Mesenchymal stem cell (in vitro differentiated cells and primary cell): ENCODE measurements around the gene GHR.

Experiments used
- DNase-seq: peaks from one replicate; pipeline ENCODE4 v3.0.0-alpha.2; 2013
- H2AFZ ChIP-seq: one replicate; pipeline ENCODE4 v1.6.1; 2013; ENCODE audit warnings: low read depth, mild to moderate bottlenecking, control low read depth, inconsistent platforms, low read length, moderate library complexity
- H2AK5ac ChIP-seq: 2 replicates; pipeline ENCODE4 v1.6.1; 2013; ENCODE audit warnings: low read length, moderate library complexity, mild to moderate bottlenecking, inconsistent platforms; ENCODE audit not compliant: severe bottlenecking
- H2BK120ac ChIP-seq: one replicate; pipeline ENCODE4 v1.6.1; 2013; ENCODE audit warnings: low read depth, mild to moderate bottlenecking, inconsistent platforms, low read length, moderate library complexity
- H2BK12ac ChIP-seq, 2 experiments: one replicate each; pipeline ENCODE4 v1.6.1; 2013; ENCODE audit warnings: inconsistent platforms in 2 of 2, low read length in 2 of 2, mild to moderate bottlenecking in 2 of 2, moderate library complexity in 2 of 2, control low read depth in 1 of 2
- H2BK15ac ChIP-seq: one replicate; pipeline ENCODE4 v1.6.1; 2013; ENCODE audit warnings: mild to moderate bottlenecking, low read depth, inconsistent platforms; ENCODE audit not compliant: poor library complexity, severe bottlenecking
- H2BK5ac ChIP-seq: 2 replicates; pipeline ENCODE4 v1.6.1; 2013; ENCODE audit warnings: low read depth, mild to moderate bottlenecking, low read length, control low read depth, inconsistent platforms; ENCODE audit not compliant: poor library complexity, severe bottlenecking
- H3K14ac ChIP-seq, 2 experiments: one replicate each; pipeline ENCODE4 v1.6.1; 2013; ENCODE audit warnings: inconsistent platforms in 2 of 2, low read length in 2 of 2, control low read depth in 1 of 2, mild to moderate bottlenecking in 1 of 2, moderate library complexity in 1 of 2
- H3K18ac ChIP-seq, 2 experiments: one replicate each; pipeline ENCODE4 v1.6.1; 2013; ENCODE audit warnings: inconsistent platforms in 2 of 2, low read length in 2 of 2, control low read depth in 1 of 2, low read depth in 1 of 2, mild to moderate bottlenecking in 1 of 2
- H3K23ac ChIP-seq, 2 experiments: one replicate each; pipeline ENCODE4 v1.6.1; 2013; ENCODE audit warnings: inconsistent platforms in 2 of 2, low read length in 2 of 2, mild to moderate bottlenecking in 2 of 2, moderate library complexity in 2 of 2, control low read depth in 1 of 2
- H3K27ac ChIP-seq: 2 replicates; pipeline ENCODE4 v1.5.1; 2013; ENCODE audit warnings: mild to moderate bottlenecking, moderate library complexity, low read length, control low read depth, inconsistent platforms; ENCODE audit not compliant: poor library complexity, severe bottlenecking
- H3K27me3 ChIP-seq, 2 experiments: 2 replicates each; pipeline versions ENCODE4 v1.6.1 to v1.7.0; 2013; ENCODE audit warnings: low read length in 2 of 2, mild to moderate bottlenecking in 2 of 2, moderate library complexity in 2 of 2, control low read depth in 1 of 2, inconsistent platforms in 1 of 2; ENCODE audit not compliant: control insufficient read depth in 1 of 2, insufficient read depth in 1 of 2
- H3K36me3 ChIP-seq, 2 experiments: 2 replicates each; pipeline versions ENCODE4 v1.6.1 to v1.7.0; 2013; ENCODE audit warnings: low read length in 2 of 2, control low read depth in 1 of 2, inconsistent platforms in 1 of 2, low read depth in 1 of 2, mild to moderate bottlenecking in 1 of 2; ENCODE audit not compliant: insufficient read depth in 2 of 2, control insufficient read depth in 1 of 2
- H3K4ac ChIP-seq, 2 experiments: one replicate each; pipeline ENCODE4 v1.6.1; 2013; ENCODE audit warnings: inconsistent platforms in 2 of 2, low read length in 2 of 2, mild to moderate bottlenecking in 2 of 2, moderate library complexity in 2 of 2, control low read depth in 1 of 2, low read depth in 1 of 2
- H3K4me1 ChIP-seq: 2 replicates; pipeline ENCODE4 v1.6.1; 2013; ENCODE audit warnings: low read depth, low read length, control low read depth; ENCODE audit not compliant: control insufficient read depth, insufficient read depth
- H3K4me2 ChIP-seq: 2 replicates; pipeline ENCODE4 v1.6.1; 2013; ENCODE audit warnings: low read length, mild to moderate bottlenecking, inconsistent platforms; ENCODE audit not compliant: poor library complexity, severe bottlenecking
- H3K4me3 ChIP-seq, 2 experiments: 2 replicates each; pipeline versions ENCODE4 v1.5.1 to v1.7.0; 2013; ENCODE audit warnings: low read length in 2 of 2, mild to moderate bottlenecking in 2 of 2, control low read depth in 1 of 2, low read depth in 1 of 2; ENCODE audit not compliant: insufficient read depth in 1 of 2
- H3K79me1 ChIP-seq: replicated peaks from 2 replicates; pipeline ENCODE4 v1.6.1; 2013; ENCODE audit warnings: mild to moderate bottlenecking, control low read depth, low read length, inconsistent platforms; ENCODE audit not compliant: poor library complexity, severe bottlenecking
- H3K9ac ChIP-seq: 2 replicates; pipeline ENCODE4 v1.7.0; 2013; ENCODE audit warnings: mild to moderate bottlenecking, low read length, moderate library complexity
- H3K9me3 ChIP-seq: 2 replicates; pipeline ENCODE4 v1.7.0; 2013; ENCODE audit warnings: mild to moderate bottlenecking, low read length; ENCODE audit not compliant: control insufficient read depth
- H4K8ac ChIP-seq: one replicate; pipeline ENCODE4 v1.6.1; 2013; ENCODE audit warnings: inconsistent platforms, mild to moderate bottlenecking, low read length, moderate library complexity
- H4K91ac ChIP-seq: one replicate; pipeline ENCODE4 v1.6.1; 2013; ENCODE audit warnings: mild to moderate bottlenecking, low read length, inconsistent platforms
- WGBS: methylation state at CpG from one replicate; pipeline ENCODE4 v1.1.7; 2013; ENCODE audit warnings: mixed read lengths; 5-methylcytosine and 5-hydroxymethylcytosine counted together

The GHR gene

DNA sequence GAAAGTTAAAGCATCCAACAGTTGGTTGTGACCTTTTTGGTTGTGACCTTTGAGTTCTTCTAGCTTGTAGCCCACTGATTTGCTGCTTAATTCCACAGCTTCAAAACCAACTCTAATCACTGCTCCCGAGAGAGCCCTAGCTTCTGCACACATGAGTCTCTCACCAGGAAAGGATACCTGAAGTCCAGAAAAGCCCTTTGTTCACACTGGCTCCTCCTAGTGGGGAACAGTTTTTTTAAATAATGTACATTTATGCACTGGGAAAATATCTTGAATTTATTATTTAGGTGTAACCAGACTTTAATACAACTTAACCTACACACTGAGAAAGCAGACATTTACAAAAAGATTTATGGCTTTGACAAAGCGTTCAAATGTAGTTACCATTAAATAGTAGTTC lies 213.2 kb downstream of the GHR start:
- H2AK5ac ChIP-seq: no peak overlapping the region
- H3K79me1 ChIP-seq: no peaks in the 10 kb centered on the region
- no peak overlapping the region for H3K23ac ChIP-seq
- no peaks in the 10 kb centered on the region for H3K4me1 ChIP-seq
- no peak overlapping the region for H2BK15ac ChIP-seq
- no peak overlapping the region for H4K91ac ChIP-seq
- no peak overlapping the region for H3K14ac ChIP-seq
- no peak overlapping the region for H3K4me3 ChIP-seq
- DNase-seq: no peak
- H2AFZ ChIP-seq: no peak overlapping the region
- no peak overlapping the region for H3K18ac ChIP-seq
- H2BK120ac ChIP-seq: no peak overlapping the region
- H3K4ac ChIP-seq: peak overlapping the region in 1 of 2 experiments; percentile 8
- H3K36me3 ChIP-seq: no peaks in the 10 kb centered on the region
- H3K4me2 ChIP-seq: no peak overlapping the region
- no peaks in the 10 kb centered on the region for H3K27me3 ChIP-seq
- H2BK12ac ChIP-seq: no peak overlapping the region
- no peak overlapping the region for H2BK5ac ChIP-seq
- H3K9me3 ChIP-seq: no peaks in the 10 kb centered on the region
- no CpG with 5 or more reads among the region's 2 CpGs for WGBS
- no peak overlapping the region for H4K8ac ChIP-seq
- no peak overlapping the region for H3K9ac ChIP-seq
- H3K27ac ChIP-seq: no peak overlapping the region

DNA sequence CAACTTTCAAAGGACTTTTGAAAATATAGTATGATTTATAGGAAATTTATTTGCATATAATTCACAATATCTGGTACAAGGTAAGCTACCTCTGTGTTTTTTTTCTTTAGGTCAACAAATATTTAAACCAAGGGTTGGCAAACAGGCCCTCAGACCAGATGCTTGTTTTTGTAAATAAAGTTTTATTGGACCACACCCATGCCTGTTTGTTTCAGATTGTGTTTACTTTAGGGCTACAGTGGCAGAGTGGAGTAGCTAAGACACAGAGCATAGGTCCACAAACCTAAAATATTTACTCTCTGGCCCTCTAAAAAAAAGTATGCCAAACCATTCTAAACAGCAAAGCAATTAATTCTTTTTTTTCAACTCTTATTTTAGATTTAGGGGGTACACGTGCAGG lies 213.7 kb downstream of the GHR start:
- no peak overlapping the region for H2AK5ac ChIP-seq
- H3K23ac ChIP-seq: no peak overlapping the region
- H4K8ac ChIP-seq: no peak overlapping the region
- H3K9ac ChIP-seq: no peak overlapping the region
- no peak overlapping the region for H3K4me2 ChIP-seq
- H2BK12ac ChIP-seq: no peak overlapping the region
- no peak overlapping the region for H3K4me3 ChIP-seq
- H2BK15ac ChIP-seq: no peak overlapping the region
- no peak overlapping the region for H3K4ac ChIP-seq
- H3K79me1 ChIP-seq: no peaks in the 10 kb centered on the region
- H2BK120ac ChIP-seq: no peak overlapping the region
- H3K27ac ChIP-seq: no peak overlapping the region
- H4K91ac ChIP-seq: no peak overlapping the region
- no peaks in the 10 kb centered on the region for H3K4me1 ChIP-seq
- H3K18ac ChIP-seq: no peak overlapping the region
- H2BK5ac ChIP-seq: no peak overlapping the region
- DNase-seq: no peak
- no peak overlapping the region for H3K14ac ChIP-seq
- WGBS: no CpG with 5 or more reads among the region's 1 CpG
- H3K36me3 ChIP-seq: no peaks in the 10 kb centered on the region
- H2AFZ ChIP-seq: no peak overlapping the region
- H3K27me3 ChIP-seq: no peaks in the 10 kb centered on the region
- H3K9me3 ChIP-seq: no peaks in the 10 kb centered on the region

DNA sequence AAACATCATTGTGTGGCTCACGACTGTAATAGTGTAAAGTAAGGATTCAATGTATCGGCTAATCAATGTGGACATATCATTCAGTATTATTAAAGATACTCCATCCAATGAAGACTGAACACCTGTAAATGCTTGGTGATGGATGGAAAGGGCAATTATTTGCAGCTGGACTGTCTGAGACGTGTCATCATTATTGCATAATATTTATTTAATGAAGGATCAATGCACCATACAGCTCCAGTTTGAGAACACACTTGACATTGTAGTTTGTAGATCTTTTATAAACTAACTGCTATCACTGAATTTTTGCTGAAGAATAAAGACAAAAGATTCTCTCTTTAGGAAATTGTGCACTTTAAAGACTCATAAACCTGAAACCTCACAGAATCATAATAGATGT lies 215.7 kb downstream of the GHR start:
- H3K36me3 ChIP-seq: no peaks in the 10 kb centered on the region
- H2AFZ ChIP-seq: no peak overlapping the region
- no peak overlapping the region for H3K4ac ChIP-seq
- no peak for DNase-seq
- H3K23ac ChIP-seq: no peak overlapping the region
- no peak overlapping the region for H3K4me3 ChIP-seq
- no peak overlapping the region for H2BK15ac ChIP-seq
- no peak overlapping the region for H4K91ac ChIP-seq
- no peaks in the 10 kb centered on the region for H3K9me3 ChIP-seq
- no peak overlapping the region for H2BK12ac ChIP-seq
- H3K4me1 ChIP-seq: no peaks in the 10 kb centered on the region
- H3K27me3 ChIP-seq: no peaks in the 10 kb centered on the region
- H2BK120ac ChIP-seq: no peak overlapping the region
- no peak overlapping the region for H3K27ac ChIP-seq
- 100% methylated on average over 1 of the region's 3 CpGs for WGBS
- H4K8ac ChIP-seq: no peak overlapping the region
- no peak overlapping the region for H3K4me2 ChIP-seq
- no peak overlapping the region for H3K14ac ChIP-seq
- H3K18ac ChIP-seq: no peak overlapping the region
- no peaks in the 10 kb centered on the region for H3K79me1 ChIP-seq
- no peak overlapping the region for H2AK5ac ChIP-seq
- no peak overlapping the region for H2BK5ac ChIP-seq
- no peak overlapping the region for H3K9ac ChIP-seq

DNA sequence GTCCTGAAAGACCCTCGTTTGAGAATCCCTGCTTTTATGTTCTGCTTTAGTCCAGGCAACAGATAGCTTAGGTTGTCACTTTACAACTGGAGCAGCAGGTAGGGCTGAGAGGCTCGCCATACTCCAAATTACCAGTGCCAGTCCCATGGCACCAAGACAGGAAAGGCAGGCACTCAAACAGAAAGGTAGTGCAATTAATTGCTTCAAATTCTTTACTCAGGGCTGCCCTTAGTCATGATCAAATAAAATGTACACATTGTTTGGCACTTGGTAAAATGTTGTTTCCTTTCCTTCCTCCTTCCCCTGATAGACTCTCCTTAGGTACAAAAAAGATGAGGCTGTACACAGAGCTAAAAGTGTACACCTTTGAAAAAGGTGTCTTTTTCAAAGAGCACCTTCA lies 217.6 kb downstream of the GHR start:
- Histone ChIP-seq H4K8ac (no peak overlapping the region), H3K27me3 (no peaks in the 10 kb centered on the region), H2BK5ac (no peak overlapping the region), H3K4me3 (no peak overlapping the region), H3K79me1 (no peaks in the 10 kb centered on the region), H3K4me1 (no peaks in the 10 kb centered on the region), H3K18ac (no peak overlapping the region), H3K27ac (no peak overlapping the region), H2BK120ac (no peak overlapping the region), H2BK12ac (no peak overlapping the region), H3K36me3 (no peaks in the 10 kb centered on the region), H2BK15ac (no peak overlapping the region), H3K14ac (no peak overlapping the region), H2AK5ac (no peak overlapping the region), H2AFZ (no peak overlapping the region), H3K4ac (peak overlapping the region in 1 of 2 experiments; percentile 75), H3K9ac (no peak overlapping the region), H3K23ac (no peak overlapping the region), H3K9me3 (no peaks in the 10 kb centered on the region), H3K4me2 (no peak overlapping the region), H4K91ac (no peak overlapping the region)
- WGBS: 89% methylated on average over 2 of the region's 2 CpGs
- DNase-seq: no peak
